Raji (cell line): Measurements from ENCODE around the gene RIPOR3.

Experiments
- POLR2A ChIP-seq: IDR thresholded peaks from 2 replicates; pipeline ENCODE4 v1.6.1; 2011; ENCODE audit warnings: low read depth, low read length, control low read depth; ENCODE audit not compliant: insufficient read depth

RIPOR3 gene

DNA sequence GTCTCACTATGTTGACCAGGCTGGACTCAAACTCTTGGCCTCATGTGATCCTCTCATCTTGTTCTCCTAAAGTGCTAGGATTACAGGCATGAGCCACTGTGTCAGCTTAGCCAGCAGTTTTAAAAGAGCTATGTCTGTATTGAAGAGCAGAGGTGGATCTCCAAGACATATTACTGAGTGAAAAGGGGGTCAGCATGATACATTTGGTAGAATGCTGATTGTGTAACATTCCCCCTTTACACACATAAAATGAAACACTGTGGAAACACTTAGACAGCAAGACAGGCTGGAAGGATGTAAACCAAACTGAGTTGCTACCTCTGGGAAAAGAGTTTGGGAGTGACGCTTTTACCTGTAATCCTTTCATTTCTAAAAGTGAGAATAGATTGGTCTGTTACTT is 1.7 kb upstream of the RIPOR3 start:
- TF ChIP-seq POLR2A: no peak

DNA sequence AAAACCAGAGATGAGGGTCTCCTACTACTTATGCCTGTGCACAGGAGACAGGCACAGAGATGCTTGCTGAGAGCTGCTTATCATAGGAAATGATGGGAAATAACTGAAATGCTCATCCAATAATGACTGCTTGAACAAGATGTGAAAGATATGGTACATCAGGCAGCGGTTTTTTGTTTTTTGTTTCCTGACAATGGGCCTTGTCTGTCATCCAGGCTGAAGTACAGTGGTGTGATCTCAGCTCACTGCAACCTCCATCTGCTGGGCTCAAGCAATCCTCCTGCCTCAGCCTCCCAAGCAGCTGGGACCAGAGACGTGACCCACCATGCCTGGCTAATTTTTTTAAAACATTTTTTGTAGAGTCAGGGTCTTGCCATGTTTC is 1.2 kb upstream of the RIPOR3 start:
- TF ChIP-seq POLR2A: no peak

- no peak for TF ChIP-seq POLR2A
Observed at GRCh38 chr20:50691573-50692551, 520 bp upstream of the RIPOR3 start.

DNA sequence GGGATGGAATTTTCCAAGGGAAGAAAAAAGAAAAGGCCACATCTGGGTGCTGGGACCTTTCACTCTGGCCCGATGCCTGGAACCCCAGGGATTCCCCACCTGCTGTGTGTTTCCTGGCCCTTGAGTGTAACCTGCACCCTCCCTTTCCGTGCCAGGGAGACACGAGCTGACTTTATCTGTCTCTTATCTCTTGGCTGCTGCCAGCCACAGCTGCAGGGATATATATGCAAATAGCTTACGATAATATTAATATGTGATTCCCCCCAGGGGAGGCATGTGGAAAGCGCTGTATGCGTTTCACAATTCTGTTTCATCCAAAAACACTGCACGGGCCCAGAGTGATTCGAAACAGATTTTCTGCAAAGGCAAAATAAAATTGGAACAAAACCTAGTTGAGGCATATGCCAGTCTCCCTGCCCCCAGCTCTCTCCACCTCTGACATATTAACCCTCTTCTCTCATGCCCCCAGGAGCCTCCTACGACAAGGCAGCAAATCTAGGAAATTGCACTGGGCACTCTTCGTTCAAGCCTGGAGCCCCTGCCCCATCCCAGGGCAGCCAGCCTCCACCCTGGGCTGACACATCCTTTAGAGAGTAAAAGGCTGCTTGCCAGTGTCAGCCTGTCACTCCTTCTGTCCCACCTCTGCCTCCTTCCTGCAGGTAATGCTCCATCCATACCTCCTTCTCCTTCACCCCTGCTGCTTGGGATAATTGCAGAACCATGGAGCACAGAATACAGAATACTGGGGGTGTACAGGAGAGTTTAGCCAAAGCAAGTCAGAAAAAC is 1.3 kb downstream of the RIPOR3 start:
- no peak for TF ChIP-seq POLR2A

DNA sequence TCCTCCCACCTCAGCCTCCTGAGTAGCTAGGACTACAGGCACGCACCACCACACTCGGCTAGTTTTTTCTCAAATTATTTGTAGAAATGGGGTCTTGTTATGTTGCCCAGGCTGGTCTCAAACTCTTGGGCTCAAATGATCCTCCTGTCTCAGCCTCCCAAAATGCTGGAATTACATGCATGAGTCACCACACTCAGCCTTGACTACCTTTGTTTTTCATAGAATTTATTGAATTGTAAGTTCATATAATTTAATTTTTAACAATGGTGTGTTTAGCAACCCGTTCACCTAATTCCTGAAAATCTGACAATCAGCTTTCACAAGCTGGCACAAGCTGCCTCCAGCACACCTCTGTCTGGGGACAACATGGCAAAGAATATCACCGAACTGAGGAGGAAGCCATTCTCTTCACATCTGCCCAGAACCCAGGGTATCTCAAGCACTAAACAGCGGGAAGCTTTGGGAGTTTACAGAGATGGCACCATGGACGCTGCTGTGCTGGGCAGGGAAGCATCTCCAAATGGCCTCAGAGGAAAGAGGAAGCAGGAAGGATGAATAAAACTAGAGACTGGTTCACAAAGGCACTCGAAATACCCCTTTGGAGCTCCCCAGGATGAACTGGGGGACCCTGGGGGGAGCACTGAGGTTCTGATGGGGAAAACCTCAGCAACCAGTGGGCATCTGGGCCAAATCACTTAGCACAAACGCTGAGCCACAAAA is 2.9 kb downstream of the RIPOR3 start:
- no peak for TF ChIP-seq POLR2A

GRCh38 chr20:50686821-50687220 is 4.5 kb downstream of the RIPOR3 start:
- no peak for TF ChIP-seq POLR2A

- no peak for TF ChIP-seq POLR2A
Observed at GRCh38 chr20:50683570-50683969, 7.8 kb downstream of the RIPOR3 start.

- TF ChIP-seq POLR2A: no peak
Observed at GRCh38 chr20:50682947-50683530, 8.3 kb downstream of the RIPOR3 start.

GRCh38 chr20:50682065-50682464 is 9.3 kb downstream of the RIPOR3 start:
- TF ChIP-seq POLR2A: no peak

DNA sequence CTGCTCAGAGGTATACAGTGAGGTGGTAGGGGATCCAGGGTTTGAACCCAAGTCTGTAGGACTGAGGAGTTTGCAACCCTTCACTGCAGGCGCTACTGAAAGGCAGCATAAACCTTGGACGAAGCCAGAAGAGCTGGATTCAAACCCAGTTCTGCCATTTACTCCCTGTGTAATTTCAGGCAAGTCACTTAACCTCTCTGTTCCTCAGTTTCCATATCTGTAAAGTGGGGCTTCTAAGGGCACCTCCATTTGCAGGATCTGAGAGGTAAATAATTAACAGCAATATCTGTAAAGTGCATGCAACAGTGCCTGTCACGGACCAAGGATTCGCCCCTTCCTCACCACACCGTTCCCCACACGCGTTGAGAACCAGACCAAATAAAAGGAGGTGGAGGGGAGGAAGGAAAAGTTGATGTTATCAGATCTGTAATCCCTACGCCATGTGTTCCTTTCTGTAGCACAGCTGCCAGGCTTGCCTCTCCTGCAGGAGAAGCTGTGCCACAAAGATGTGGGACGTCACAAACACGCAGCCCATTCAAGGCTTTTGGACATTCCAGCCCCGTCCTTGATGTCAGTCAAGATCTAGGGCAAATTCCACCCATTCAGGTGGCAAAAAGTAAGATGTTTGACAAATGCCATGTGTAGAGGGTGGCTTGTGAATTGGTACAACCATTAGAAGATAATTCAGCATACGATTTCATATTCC is 9.8 kb downstream of the RIPOR3 start:
- no peak for TF ChIP-seq POLR2A

DNA sequence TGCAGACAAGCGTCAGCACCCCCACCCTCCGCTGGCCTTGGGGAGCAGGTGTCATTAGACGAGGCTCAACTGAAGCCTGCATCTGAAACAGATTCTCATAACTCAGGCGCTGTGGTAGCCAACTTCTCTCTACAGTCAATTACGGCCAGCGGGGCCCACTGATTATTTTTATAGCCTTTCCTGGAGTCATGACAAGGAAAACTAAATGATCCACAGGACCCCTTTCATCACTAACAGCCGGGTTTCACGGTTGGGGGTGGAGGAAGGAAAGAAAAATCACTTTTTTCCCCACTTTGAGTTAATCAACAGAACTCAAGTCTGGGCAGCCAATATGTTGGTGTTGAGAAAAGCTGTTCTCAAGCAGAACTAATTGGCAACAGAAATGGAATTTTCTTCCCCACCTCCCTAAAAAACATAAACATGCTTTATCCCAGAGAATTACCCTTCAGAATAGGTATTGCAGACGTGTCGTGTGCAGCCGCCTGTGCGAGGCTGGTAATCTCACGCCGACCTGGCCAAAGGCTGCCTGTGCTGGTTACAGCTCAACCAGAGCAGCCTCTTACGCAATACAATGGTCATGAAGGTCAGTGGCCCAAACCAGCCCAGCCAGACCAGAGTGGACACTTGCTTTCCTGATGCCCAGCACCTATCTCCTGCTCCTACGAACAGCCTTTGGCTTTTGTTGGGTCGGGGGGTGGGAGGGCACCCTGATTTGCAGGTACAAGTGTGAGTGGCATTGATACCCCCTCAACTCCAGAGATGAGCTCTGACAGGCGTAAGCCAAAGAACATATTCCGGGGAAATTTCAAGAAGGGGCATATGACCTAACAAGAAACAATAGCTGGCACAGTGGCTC is 11.0 kb downstream of the RIPOR3 start:
- TF ChIP-seq POLR2A: no peak

GRCh38 chr20:50679753-50680104 is 11.6 kb downstream of the RIPOR3 start:
- TF ChIP-seq POLR2A: no peak

DNA sequence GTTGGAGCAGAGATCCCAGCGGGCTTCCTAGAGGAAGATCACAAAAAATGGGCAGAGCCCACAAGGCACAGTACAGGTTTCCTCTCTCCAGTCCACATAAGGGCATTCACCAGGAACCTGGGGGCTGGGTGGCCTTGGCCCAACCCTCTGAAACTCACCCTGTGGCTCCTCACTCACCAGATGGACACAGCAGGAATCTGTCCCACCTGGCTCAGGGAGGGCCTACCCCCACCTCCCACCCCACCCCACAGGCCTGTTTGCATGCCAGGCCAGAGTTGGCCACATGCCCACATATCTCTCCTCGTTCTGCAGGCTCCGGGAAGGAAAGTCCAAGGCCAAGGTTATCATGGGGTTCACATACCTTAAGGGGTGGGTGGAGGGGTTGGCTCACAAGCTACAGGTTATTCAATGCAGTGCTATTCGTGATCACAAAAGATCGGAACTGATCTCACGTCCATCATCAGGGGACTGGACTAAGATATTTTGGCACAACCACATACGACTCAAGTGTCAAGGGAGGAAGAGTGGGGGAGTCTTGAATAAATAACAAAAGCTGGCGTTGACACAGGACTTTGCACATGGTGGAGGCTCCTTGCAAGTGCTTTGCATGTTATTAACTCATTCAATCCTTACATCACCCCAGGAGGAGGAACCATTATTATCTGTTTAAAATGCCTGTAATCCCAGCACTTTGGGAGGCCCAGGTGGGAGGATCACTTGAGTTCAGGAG is 13.0 kb downstream of the RIPOR3 start:
- TF ChIP-seq POLR2A: no peak
